ENCODE measurements around the gene TYMP.

The TYMP gene

DNA sequence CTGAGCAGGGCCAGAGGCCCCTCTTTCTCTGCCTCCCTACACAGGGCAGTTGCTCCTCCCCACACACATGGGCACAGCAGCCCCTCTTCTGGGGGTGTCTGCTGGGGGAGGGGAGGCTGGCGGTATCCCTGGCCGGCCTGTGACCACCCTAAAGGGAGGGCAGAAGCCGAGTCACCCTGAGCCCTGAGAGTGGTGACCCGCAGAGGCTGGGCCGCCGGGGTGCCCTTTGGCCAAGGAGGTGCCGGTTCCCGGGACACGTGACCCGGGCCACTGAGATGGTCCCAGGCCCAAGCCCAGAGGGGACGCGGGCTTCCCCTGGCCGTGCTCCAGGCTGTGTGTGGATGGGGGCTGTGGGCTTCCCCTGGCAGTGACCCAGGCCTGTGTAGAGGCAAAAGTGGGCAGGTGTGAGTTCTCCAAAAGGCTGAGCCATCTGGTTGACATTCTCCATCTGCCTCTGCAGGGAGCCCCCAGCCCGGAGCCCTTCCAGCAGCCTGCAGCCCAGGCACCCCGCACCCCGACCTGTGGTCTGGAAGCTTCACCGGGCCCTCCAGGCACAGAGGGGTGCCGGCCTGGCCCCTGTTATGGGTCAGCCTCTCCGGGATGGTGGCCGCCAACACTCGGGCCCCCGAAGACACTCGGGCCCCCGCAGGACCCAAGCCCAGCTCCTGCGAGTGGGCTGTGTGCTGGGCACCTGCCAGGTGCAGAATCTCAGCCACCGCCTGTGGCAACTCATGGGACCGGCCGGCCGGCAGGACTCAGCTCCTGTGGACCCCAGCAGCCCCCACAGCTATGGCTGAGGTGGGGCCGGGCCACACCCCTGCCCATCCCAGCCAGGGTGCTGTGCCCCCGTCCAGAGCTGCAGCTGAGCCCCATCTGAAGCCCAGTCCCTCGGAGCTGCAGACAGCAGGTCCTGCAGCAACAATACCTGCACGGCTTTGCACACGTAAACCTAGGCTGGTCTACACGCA is 47.4 kb downstream of the TYMP start:
- DNase-seq, result peak; percentile 25

DNA sequence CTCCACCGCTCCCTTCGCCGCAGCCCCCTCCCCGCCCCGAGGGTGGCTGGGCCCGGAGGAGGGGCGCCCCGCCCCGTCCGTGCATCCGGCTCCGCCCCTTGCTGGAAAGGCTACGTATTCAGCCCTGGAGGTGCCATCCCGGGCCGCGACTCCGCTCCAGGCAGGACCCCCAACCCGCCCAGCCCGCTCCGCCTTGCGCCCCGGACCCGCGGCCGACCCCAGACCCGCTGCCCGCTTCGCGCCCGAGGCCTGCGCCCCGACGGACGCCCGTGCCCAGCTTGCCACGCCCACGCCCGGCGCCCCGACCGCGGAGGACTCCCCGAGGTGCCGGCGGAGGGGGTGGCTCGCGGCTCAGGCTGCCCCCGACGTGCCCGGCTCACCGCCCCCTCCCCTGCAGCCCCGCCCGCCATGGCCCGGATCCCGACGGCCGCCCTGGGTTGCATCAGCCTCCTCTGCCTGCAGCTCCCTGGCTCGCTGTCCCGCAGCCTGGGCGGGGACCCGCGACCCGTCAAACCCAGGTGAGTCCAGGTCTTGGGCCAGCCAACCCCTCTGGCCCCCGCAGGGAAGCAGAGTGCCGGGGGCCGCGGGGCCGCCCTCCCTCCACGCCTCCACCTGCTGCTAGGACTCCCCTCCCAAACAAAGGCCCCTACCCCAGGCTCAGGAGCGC is 48.2 kb downstream of the TYMP start, which contains the start of gene ADM2:
Gene ADM2, plus strand, starts transcription at position 104 of the 667 bp plus-strand sequence. Its CDS starts 305 bp downstream, at position 409.
- no peak for DNase-seq

DNA sequence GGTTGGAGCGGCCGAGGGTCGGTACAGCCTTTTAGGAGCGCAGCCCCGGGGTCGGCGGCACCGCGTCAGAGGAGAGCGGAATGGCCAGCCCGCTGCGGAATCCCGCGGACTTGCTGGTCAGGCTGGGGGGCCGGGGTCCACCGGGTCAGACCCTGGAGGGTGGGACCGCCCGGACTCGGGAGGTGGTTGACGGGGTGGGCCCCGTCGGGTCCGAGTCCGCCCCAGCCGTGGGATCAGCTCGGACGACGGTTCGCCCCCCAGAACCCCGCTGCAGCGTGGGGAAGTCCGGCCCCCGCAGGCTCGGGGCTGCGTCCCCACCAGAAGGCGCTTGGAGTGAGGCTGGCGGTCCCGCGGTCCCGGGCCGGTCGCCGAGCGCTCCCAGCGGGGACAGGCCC is 48.8 kb downstream of the TYMP start:
- DNase-seq, result no peak

DNA sequence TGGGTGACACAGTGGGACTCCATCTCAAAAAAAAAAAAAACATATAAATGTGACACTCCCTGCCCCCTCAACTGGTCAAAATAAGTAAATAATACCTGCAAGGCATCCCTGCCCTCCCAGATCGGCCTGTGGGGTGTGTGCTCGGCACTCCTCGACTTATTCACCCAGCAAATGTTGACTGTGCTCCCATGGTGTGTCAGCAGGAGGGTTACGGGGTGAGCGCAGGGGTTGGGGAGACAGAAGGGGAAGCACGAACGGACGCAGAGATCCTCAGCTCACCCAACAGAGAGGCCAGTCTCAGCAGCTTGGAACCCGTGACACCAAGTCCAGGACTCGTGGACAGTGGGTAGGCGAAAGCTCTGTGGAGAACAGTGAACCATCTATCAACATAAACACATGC is 50.1 kb downstream of the TYMP start:
- DNase-seq, result no peak

DNA sequence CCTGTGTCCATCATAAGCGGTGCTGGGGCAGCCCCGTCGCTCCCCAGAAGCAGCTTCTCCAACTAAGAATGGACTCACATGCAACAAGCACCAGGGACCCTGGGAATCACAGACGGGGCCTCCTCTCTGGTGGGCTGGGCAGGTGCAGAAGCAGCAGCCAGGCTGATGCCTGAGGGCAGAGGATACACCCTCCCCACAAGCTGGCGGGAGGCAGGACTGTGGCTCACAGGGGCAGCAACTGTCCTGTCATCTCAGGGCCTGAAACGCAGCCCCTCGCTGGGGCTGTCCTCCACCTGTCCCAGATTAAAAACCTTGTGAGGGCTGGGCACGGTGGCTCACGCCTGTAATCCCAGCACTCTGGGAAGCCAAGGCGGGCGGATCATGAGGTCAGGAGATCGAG is 51.9 kb downstream of the TYMP start:
- no peak for DNase-seq

DNA sequence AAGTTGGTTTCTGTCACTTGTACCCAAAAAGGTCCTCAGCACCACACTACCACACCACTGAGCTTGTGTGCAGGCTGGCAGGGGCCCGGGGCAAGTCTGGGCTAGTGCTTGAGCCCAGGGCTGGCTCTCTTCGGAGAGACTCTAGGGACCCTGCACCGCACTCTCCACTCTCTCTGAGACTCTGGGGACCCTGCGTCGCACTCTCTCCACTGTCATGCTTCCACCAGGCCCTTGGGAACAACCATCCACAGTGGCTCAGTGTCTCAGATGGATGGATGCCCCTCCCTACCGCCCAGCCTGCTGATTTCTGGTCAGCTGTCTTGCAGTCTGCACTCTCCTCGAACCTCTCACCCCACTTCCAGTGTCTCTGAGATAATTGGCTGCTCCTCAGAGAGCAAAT is 52.9 kb downstream of the TYMP start:
- no peak for DNase-seq

All from DMS 273 treated with DMSO at 0.1 percent for 48 hours (cell line).